ENCODE results near the gene MAML3.

Gene MAML3

GRCh38 chr4:139762720-139763119, 391.3 kb downstream of the MAML3 start:
- DNase-seq (ENCODE audit: low read depth, low spot score): no peak

GRCh38 chr4:139761461-139761860, 392.5 kb downstream of the MAML3 start:
- DNase-seq (ENCODE audit: low read depth, low spot score): no peak

- DNase-seq (ENCODE audit: low read depth, low spot score): no peak
Measured at GRCh38 chr4:139760567-139760966, 393.4 kb downstream of the MAML3 start.

GRCh38 chr4:139759097-139759496, 394.9 kb downstream of the MAML3 start:
- no peak for DNase-seq (ENCODE audit: low read depth, low spot score)

- DNase-seq (ENCODE audit: low read depth, low spot score): no peak
Measured at GRCh38 chr4:139756391-139757180, 397.4 kb downstream of the MAML3 start.

GRCh38 chr4:139754938-139755337, 399.0 kb downstream of the MAML3 start:
- no peak for DNase-seq (ENCODE audit: low read depth, low spot score)

GRCh38 chr4:139753686-139754085, 400.3 kb downstream of the MAML3 start:
- DNase-seq (ENCODE audit: low read depth, low spot score): no peak

GRCh38 chr4:139749835-139750498, 404.0 kb downstream of the MAML3 start:
- no peak for DNase-seq (ENCODE audit: low read depth, low spot score)

GRCh38 chr4:139749338-139749737, 404.6 kb downstream of the MAML3 start:
- DNase-seq (ENCODE audit: low read depth, low spot score): no peak

- no peak for DNase-seq (ENCODE audit: low read depth, low spot score)
Measured at GRCh38 chr4:139746431-139747171, 407.4 kb downstream of the MAML3 start.

- no peak for DNase-seq (ENCODE audit: low read depth, low spot score)
Measured at GRCh38 chr4:139745111-139745639, 408.8 kb downstream of the MAML3 start.

- no peak for DNase-seq (ENCODE audit: low read depth, low spot score)
Measured at GRCh38 chr4:139744232-139744631, 409.8 kb downstream of the MAML3 start.

GRCh38 chr4:139743027-139743426, 411.0 kb downstream of the MAML3 start:
- DNase-seq (ENCODE audit: low read depth, low spot score): no peak

GRCh38 chr4:139740531-139741041, 413.4 kb downstream of the MAML3 start:
- no peak for DNase-seq (ENCODE audit: low read depth, low spot score)

GRCh38 chr4:139740121-139740520, 413.9 kb downstream of the MAML3 start:
- DNase-seq (ENCODE audit: low read depth, low spot score): no peak

GRCh38 chr4:139738846-139739613, 415.0 kb downstream of the MAML3 start:
- DNase-seq (ENCODE audit: low read depth, low spot score): no peak

GRCh38 chr4:139736661-139737060, 417.3 kb downstream of the MAML3 start:
- DNase-seq (ENCODE audit: low read depth, low spot score): no peak

- DNase-seq (ENCODE audit: low read depth, low spot score): no peak
Measured at GRCh38 chr4:139736274-139736660, 417.7 kb downstream of the MAML3 start.

GRCh38 chr4:139735381-139736273, 418.4 kb downstream of the MAML3 start:
- no peak for DNase-seq (ENCODE audit: low read depth, low spot score)

- peak; percentile 14 for DNase-seq (ENCODE audit: low read depth, low spot score)
Measured at GRCh38 chr4:139734875-139735380, 419.1 kb downstream of the MAML3 start.
